ENCODE measurements around the gene PDE6A.

DNA sequence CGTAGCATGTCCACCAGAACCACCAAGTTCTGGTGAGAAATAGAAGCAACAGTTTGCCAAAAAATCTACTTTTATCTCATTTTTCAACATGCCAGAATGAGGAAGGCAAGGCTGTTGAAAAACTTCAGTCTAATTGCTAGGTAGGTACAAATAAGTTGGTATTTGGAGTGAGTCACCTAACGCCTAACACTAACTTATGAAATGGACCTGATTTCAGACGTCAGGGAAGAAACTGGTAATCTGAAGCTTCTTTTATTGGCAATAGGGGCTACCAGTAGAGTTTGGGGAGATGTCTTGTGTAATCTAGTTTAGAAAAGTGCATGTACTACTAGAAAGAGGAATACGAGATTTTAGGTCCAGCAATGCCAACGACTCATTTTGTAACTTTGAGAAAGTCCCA, 4.4 kb upstream of the PDE6A start:
- TF ChIP-seq, protein P1, sequence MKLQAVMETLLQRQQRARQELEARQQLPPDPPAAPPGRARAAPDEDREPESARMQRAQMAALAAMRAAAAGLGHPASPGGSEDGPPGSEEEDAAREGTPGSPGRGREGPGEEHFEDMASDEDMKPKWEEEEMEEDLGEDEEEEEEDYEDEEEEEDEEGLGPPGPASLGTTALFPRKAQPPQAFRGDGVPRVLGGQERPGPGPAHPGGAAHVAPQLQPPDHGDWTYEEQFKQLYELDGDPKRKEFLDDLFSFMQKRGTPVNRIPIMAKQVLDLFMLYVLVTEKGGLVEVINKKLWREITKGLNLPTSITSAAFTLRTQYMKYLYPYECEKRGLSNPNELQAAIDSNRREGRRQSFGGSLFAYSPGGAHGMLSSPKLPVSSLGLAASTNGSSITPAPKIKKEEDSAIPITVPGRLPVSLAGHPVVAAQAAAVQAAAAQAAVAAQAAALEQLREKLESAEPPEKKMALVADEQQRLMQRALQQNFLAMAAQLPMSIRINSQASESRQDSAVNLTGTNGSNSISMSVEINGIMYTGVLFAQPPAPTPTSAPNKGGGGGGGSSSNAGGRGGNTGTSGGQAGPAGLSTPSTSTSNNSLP (IDR thresholded peaks at IDR 0.05; ENCODE audit: borderline replicate concordance, low read depth, low read length), result no peak
- TF ChIP-seq ZNF146 (CRISPR knock-in tag; IDR thresholded peaks at IDR 0.05; ENCODE audit: unreplicated experiment) (no peak), BHLHE40 (IDR thresholded peaks at IDR 0.05; ENCODE audit: low read length) (no peak), SMAD3 (CRISPR knock-in tag; conservative IDR thresholded peaks at IDR 0.05) (no peak), POLR2AphosphoS5 (IDR thresholded peaks at IDR 0.05; ENCODE audit: control insufficient read depth, insufficient read depth, low read depth, low read length) (no peak), ZNF75A (CRISPR knock-in tag; IDR thresholded peaks at IDR 0.05) (no peak)
- TF ChIP-seq, protein P2, sequence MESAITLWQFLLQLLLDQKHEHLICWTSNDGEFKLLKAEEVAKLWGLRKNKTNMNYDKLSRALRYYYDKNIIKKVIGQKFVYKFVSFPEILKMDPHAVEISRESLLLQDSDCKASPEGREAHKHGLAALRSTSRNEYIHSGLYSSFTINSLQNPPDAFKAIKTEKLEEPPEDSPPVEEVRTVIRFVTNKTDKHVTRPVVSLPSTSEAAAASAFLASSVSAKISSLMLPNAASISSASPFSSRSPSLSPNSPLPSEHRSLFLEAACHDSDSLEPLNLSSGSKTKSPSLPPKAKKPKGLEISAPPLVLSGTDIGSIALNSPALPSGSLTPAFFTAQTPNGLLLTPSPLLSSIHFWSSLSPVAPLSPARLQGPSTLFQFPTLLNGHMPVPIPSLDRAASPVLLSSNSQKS (CRISPR knock-in tag; IDR thresholded peaks at IDR 0.05), result no peak
- TF ChIP-seq, protein P3, sequence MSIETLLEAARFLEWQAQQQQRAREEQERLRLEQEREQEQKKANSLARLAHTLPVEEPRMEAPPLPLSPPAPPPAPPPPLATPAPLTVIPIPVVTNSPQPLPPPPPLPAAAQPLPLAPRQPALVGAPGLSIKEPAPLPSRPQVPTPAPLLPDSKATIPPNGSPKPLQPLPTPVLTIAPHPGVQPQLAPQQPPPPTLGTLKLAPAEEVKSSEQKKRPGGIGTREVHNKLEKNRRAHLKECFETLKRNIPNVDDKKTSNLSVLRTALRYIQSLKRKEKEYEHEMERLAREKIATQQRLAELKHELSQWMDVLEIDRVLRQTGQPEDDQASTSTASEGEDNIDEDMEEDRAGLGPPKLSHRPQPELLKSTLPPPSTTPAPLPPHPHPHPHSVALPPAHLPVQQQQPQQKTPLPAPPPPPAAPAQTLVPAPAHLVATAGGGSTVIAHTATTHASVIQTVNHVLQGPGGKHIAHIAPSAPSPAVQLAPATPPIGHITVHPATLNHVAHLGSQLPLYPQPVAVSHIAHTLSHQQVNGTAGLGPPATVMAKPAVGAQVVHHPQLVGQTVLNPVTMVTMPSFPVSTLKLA (conservative IDR thresholded peaks at IDR 0.05), result no peak
